Cardiac muscle cell (in vitro differentiated cells and primary cell): ENCODE measurements around the gene ZNF333. TPM values are rescaled to one million over a fixed set of nuclear protein-coding genes. Genes with fewer than 3 reads are reported as not detected.

Source experiments
- DNase-seq, 2 donors: peaks; one replicate each; pipeline versions ENCODE4 v3.0.0 to v3.0.0-alpha.2; 2010 to 2017; ENCODE audit warnings: low read depth in 1 of 2, low spot score in 1 of 2
- H3K27ac ChIP-seq: fragments of 200-600 bp; sonication (generic); 2 replicates; pipeline ENCODE4 v1.5.1; 2016
- H3K27me3 ChIP-seq: fragments of 200-600 bp; sonication (generic); 2 replicates; pipeline ENCODE4 v1.6.0; 2016; ENCODE audit warnings: control low read depth
- H3K36me3 ChIP-seq: fragments of 200-600 bp; sonication (generic); 2 replicates; pipeline ENCODE4 v1.5.1; 2016; ENCODE audit warnings: control low read depth
- H3K4me1 ChIP-seq: fragments of 200-600 bp; sonication (generic); 2 replicates; pipeline ENCODE4 v1.8.1; 2017; ENCODE audit warnings: low read depth, mild to moderate bottlenecking, mixed run types
- H3K4me3 ChIP-seq: fragments of 200-600 bp; sonication (generic); 2 replicates; pipeline ENCODE4 v1.5.1; 2016; ENCODE audit warnings: mild to moderate bottlenecking
- H3K9me3 ChIP-seq: fragments of 200-600 bp; sonication (generic); 2 replicates; pipeline ENCODE4 v1.5.1; 2017; ENCODE audit warnings: low read depth, mild to moderate bottlenecking, control low read depth
- polyA plus RNA-seq: library from polyadenylated mRNA; unstranded; fragments of >200 nt; fragmentation: Nextera tagmentation; extraction: Ambion mirVana; gene quantifications from 2 replicates; pipeline ENCODE4 v1.2.1, GENCODE V29; 2016
- total RNA-seq: library from RNA; depleted of rRNA; stranded (reverse); fragments of >200 nt; gene quantifications from 2 replicates; pipeline ENCODE4 v1.2.3, GENCODE V29; 2016
- TF ChIP-seq, protein P1 (sequence below): IDR thresholded peaks from 2 replicates; pipeline ENCODE4 v1.5.1; 2012; ENCODE audit warnings: low read depth, mild to moderate bottlenecking, low read length

Gene ZNF333
- total and polyA plus RNA-seq, 2 experiments from 2014 or later, result 11.2 to 29.9 TPM

DNA sequence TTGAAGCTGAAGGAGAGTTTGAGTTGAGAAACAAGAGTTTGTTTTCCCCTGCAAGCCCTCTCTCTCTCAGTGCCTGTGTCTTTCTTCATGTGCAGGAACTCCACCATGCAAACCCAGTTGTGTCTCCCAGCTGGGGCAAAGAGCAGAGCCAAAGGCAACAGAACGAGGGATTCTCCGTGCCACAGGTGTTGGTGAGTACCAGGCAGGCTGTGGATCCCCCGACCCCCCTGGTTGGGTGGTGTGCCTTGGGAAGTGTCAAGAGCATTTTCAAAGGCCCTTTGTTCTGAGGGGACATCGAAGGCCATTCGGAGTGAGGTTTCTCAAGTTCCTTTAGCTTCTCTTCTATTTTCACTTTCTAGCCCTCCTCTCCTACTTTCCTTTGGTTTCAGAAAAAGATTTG lies 5.6 kb downstream of the ZNF333 start:
- Histone ChIP-seq H3K9me3 (no peaks in the 10 kb centered on the region), H3K4me3 (no peak overlapping the region), H3K27me3 (no peaks in the 10 kb centered on the region), H3K4me1 (peaks cover 7% of the 10 kb centered on the region), H3K27ac (no peak overlapping the region), H3K36me3 (peaks cover 26% of the 10 kb centered on the region)
- DNase-seq, result no peak
- TF ChIP-seq, protein P1, sequence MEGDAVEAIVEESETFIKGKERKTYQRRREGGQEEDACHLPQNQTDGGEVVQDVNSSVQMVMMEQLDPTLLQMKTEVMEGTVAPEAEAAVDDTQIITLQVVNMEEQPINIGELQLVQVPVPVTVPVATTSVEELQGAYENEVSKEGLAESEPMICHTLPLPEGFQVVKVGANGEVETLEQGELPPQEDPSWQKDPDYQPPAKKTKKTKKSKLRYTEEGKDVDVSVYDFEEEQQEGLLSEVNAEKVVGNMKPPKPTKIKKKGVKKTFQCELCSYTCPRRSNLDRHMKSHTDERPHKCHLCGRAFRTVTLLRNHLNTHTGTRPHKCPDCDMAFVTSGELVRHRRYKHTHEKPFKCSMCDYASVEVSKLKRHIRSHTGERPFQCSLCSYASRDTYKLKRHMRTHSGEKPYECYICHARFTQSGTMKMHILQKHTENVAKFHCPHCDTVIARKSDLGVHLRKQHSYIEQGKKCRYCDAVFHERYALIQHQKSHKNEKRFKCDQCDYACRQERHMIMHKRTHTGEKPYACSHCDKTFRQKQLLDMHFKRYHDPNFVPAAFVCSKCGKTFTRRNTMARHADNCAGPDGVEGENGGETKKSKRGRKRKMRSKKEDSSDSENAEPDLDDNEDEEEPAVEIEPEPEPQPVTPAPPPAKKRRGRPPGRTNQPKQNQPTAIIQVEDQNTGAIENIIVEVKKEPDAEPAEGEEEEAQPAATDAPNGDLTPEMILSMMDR, result no peak

DNA sequence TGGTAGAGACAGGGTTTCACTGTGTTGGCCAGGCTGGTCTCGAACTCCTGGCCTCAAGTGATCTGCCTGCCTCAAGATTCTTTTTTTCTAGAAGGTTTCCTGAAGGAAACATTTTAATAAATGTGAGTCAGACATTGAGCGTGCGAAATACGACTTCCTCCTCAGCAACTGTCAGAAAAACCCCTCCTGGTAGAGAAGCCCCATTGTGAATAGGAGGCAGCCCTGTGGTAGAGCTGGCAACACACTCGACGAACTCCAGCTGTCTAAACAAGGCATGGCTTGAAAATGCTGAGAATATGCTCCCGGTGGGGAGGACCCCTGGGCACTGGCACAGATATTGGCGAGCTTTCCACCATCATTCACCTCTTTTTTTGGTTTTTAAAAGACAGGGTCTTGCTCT lies 9.8 kb downstream of the ZNF333 start:
- Histone ChIP-seq H3K27me3 (no peaks in the 10 kb centered on the region), H3K36me3 (peaks cover 26% of the 10 kb centered on the region), H3K4me1 (no peaks in the 10 kb centered on the region), H3K9me3 (no peaks in the 10 kb centered on the region), H3K4me3 (no peak overlapping the region), H3K27ac (no peak overlapping the region)
- no peak for DNase-seq
- TF ChIP-seq, protein P1, result no peak

DNA sequence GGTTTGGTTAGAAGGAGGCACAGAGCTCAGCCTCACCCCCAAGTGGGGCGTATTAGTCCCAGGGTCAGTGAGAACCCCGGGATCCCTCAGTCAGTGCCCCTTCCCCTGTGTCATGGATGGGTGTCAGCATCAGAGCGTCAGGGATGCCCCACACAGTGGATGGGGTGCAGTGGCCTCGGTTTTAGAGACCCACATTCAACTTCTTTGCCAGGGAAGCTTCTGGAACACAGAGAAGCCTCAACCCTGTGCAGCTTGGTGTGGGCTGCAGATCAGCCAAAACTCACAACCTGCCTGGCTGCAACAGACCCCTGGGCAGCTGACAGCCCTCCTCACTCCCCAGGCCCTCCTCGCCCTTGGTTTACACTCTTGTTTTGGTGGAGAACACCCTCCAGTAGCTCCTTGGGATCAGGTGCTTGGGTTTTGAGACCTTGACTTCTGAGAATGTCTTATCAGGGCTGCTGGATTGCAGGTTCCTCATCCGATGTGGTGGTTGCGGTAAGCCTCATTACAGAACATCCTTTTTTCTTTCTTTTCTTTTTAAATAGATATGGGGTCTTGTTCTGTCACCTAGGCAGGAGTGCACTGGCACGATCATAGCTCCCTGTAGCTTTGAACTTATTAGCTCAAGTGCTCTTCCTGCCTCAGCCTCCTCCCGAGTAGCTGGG lies 11.0 kb downstream of the ZNF333 start:
- no peak for DNase-seq
- Histone ChIP-seq H3K27me3 (no peaks in the 10 kb centered on the region), H3K27ac (no peak overlapping the region), H3K4me1 (no peaks in the 10 kb centered on the region), H3K9me3 (no peaks in the 10 kb centered on the region), H3K4me3 (no peak overlapping the region), H3K36me3 (peaks cover 24% of the 10 kb centered on the region)
- TF ChIP-seq, protein P1, result no peak

DNA sequence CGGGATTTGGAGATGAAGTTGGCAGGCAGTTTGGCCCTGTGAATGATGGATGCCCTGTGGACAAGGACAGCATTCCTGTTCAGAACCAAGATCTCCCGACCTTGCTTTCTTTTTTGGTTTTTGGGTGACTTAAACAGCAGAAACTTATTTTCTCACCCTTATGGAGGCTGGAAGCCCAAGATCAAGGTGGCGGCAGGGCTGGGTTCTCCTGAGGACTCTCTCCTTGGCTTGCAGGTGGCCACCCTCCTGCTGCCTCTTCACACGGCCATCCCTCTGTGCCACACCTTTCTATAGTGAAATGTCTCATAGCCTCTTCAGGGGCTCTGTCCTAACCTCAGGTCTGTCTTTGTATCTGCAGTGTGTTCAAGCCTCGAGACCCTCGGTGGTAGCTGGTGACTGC lies 14.0 kb downstream of the ZNF333 start:
- no peak for DNase-seq
- Histone ChIP-seq H3K36me3 (peaks cover 10% of the 10 kb centered on the region), H3K4me3 (no peak overlapping the region), H3K27ac (no peak overlapping the region), H3K9me3 (no peaks in the 10 kb centered on the region), H3K4me1 (no peaks in the 10 kb centered on the region), H3K27me3 (no peaks in the 10 kb centered on the region)
- TF ChIP-seq, protein P1, result no peak

DNA sequence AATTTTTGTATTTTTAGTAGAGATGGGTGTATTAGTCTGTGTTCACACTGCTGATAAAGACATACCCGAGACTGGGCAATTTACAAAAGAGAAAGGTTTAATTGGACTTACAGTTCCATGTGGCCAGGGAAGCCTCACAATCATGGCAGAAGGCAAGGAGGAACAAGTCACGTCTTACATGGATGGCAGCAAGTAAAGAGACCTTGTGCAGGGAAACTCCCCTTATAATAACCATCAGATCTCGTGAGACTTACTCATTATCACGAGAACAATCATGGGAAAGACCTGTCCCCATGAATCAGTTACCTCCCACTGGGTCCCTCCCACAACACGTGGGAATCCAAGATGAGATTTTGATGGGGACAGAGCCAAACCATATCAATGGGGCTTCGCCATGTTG lies 14.6 kb downstream of the ZNF333 start:
- Histone ChIP-seq H3K9me3 (no peaks in the 10 kb centered on the region), H3K36me3 (peaks cover 9% of the 10 kb centered on the region), H3K4me3 (no peak overlapping the region), H3K27ac (no peak overlapping the region), H3K27me3 (no peaks in the 10 kb centered on the region), H3K4me1 (no peaks in the 10 kb centered on the region)
- DNase-seq, result no peak
- TF ChIP-seq, protein P1, result no peak
